Liver (tissue), 3 donors: ENCODE results near the gene DIPK1C.

Experiments
- CTCF ChIP-seq: fragments of 150-350 bp; IDR thresholded peaks from 2 replicates; pipeline ENCODE4 v1.5.1; 2017; ENCODE audit warnings: improper control_type of control experiment, low read depth, low read length; ENCODE audit not compliant: missing input control
- JUND ChIP-seq, 2 donors: IDR thresholded peaks; 2 replicates each; pipeline ENCODE4 v1.6.1; 2016; ENCODE audit warnings: antibody characterized with exemption in 2 of 2
- donor health status: healthy.
- donor health status: healthy.

GRCh38 chr18:74459889-74460288 is 2.8 kb upstream of the DIPK1C start:
- TF ChIP-seq CTCF (no peak), JUND (IDR thresholded peaks at IDR 0.05) (no peak)
